NCI-H446 treated with DMSO at 0.1 percent for 48 hours (cell line): ENCODE data around the gene HINFP.

Source experiments
- DNase-seq: peaks from one replicate; lab custom pipeline; 2025; lab: John Stamatoyannopoulos, UW

The HINFP gene, protein sequence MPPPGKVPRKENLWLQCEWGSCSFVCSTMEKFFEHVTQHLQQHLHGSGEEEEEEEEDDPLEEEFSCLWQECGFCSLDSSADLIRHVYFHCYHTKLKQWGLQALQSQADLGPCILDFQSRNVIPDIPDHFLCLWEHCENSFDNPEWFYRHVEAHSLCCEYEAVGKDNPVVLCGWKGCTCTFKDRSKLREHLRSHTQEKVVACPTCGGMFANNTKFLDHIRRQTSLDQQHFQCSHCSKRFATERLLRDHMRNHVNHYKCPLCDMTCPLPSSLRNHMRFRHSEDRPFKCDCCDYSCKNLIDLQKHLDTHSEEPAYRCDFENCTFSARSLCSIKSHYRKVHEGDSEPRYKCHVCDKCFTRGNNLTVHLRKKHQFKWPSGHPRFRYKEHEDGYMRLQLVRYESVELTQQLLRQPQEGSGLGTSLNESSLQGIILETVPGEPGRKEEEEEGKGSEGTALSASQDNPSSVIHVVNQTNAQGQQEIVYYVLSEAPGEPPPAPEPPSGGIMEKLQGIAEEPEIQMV

DNA sequence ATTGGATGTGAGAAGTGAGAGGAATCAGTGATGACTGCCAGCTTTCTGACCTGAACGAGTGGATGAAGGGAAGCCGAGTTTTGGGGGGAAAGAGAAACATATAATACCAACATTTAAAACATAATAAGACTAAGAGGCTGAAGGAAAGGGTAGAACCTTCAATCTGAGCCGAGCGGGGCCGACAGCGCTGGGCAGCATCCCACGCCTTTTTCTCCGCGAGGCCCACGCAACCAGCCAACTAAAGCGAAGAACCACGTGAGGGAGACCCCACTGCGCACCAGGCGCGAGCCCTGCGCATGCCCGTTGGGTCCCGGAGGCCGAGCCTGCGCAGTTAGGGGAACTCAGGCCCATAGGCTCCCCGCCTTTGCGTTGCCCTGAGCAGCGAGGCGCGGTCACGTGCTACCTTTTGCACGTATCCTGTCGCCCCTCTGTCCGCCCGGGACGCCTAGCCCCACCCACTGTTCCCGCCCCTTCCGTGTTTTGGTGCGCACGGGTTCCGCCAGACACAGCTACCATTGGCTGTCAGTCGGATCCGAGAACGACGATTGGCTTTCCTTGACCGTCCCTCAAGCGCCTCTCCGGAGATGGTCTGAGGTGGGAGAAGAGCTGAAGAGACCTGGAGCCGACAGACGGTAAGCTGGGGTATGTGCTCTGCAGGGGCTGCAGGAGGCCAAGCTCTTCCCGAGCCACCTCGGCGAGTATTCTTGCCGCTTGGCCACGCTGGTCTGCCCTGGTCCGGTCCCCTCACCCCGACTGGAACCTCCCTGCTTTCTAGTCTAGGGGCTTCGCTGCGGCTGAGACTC lies at the start of gene HINFP:
Gene HINFP, plus strand, starts transcription at position 573 of the 803 bp plus-strand sequence. CDS start 5,365 bp downstream, outside the sequence.
- DNase-seq = peak; percentile 99

DNA sequence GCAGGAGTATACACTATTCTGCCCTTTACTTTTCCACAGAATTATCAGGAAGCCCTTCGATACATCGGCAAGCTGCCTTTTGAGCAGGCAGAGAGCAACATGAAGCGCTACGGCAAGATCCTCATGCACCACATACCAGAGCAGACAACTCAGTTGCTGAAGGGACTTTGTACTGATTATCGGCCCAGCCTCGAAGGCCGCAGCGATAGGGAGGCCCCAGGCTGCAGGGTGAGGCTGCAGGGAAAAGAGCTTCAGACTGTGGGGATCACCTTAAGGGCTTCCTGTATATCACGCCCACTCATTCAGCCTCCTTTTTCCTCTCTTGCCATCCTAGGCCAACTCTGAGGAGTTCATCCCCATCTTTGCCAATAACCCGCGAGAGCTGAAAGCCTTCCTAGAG lies 43.5 kb upstream of the HINFP start:
- no peak for DNase-seq

DNA sequence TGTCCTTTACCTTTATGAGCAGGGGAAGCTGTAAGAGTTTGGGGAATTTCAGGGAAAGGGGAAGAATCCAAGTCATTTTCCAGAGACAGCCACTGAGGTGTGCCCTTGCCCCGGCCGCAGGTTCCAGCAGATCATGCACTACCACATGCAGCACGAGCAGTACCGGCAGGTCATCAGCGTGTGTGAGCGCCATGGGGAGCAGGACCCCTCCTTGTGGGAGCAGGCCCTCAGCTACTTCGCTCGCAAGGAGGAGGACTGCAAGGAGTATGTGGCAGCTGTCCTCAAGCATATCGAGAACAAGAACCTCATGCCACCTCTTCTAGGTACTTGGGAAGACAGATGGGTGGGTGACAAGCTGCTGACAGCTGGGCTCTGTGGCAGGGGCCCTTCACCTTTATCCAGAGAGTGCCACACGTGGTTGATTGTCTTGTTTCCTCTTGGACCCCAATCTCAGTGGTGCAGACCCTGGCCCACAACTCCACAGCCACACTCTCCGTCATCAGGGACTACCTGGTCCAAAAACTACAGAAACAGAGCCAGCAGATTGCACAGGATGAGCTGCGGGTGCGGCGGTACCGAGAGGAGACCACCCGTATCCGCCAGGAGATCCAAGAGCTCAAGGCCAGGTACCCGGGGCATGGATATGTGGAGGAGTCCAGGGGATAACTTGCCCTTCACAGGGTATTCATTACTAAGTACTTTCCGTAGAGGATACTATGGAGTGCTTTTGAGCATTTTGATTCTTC lies 42.5 kb upstream of the HINFP start:
- no peak for DNase-seq

DNA sequence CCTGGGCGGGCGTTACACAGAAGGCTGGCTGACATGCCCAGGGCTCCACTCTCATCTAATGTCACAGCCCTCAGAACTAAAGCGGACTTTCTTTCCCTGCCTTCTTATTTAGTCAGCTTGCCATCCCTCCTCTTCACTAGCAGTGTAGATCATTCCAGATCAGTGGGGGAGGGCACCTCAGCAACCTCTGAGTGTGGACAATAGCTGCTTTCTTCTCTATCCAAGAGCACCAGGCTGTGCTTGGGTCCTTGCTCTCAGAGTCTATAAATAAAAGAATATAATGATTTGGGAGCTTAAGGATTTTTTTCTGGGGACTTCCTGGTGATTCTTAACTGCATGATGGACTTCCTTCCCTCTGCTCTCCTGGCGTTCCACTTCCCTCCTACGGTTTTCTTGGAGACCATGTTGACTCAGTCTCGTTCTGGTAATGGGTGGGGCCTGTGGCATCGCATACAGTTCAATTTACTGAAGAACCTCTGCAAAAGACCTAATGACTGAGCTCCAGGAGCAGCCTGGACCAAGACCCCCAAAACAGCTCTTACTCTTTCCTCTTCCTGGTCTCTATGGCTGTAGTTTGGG lies 39.6 kb upstream of the HINFP start:
- no peak for DNase-seq

DNA sequence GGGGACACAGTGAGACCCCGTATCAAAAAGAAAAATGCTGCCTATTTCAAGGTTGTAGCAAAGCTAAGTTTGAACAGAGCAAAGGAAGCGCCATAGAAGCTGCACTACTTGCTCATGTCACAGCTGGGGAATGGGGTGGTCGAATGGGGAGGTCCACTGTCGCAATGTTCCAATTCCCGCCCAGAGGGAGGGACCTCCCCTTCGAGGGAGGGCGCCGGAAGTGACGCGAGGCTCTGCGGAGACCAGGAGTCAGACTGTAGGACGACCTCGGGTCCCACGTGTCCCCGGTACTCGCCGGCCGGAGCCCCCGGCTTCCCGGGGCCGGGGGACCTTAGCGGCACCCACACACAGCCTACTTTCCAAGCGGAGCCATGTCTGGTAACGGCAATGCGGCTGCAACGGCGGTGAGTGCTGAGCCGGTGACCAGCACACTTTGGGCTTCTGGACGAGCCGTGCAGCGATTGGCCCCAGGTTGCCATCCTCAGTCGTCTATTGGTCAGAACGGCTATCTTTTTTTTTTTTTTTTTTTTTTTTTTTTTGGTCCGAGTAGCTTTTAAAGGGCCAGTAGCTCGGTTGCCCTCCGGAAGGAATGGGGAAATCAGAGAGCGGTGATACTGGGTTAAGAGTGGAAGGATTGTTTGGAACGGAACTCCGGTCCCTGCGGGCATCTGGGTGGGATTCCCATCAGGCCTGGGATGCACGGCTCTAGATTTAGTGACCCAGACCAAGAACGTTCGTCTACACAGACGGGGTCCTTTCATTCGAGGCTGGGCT lies 36.5 kb upstream of the HINFP start, which contains the start of gene HMBS:
Gene HMBS, plus strand, starts transcription at position 219 of the 774 bp plus-strand sequence. Its CDS starts 153 bp downstream, at position 372.
- peak; percentile 90 for DNase-seq

DNA sequence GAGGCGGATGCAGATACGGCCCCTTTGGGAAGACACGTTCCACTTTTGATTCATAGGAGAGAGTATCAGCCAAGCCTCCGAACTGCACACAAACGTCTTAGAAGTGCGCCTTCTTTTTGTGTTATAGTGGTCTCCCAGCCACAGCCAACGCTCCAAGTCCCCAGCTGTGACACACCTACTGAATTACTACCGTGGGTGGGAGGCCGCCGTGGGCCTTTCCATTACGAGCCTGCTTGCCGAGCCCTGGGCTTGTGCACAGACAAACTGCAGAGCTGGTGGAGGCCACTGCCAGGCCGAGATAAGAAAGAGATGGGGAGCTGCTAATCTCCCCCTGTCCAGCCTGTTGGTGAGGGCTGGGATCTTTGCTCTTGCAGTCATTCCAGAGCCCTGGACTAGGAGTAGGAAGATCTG lies 35.9 kb upstream of the HINFP start:
- DNase-seq = no peak

DNA sequence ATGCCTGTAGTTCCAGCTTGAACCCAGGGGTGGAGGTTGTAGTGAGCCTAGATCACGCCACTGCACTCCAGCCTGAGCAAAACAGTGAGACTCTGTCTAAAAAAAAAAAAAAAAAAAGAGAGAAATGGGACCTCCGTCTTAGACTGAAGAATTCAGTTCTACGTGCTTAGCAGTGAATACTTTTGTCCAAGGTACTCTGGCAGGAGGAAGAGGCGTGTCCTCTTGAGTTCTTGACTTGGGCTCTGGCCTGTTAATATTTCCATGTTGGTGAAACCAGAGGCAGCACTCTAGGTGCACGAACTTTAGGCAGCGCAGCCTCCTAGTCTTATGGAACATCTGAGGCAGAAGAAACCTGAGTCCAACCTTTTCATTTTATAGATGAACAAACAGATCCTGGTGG lies 34.3 kb upstream of the HINFP start:
- no peak for DNase-seq

DNA sequence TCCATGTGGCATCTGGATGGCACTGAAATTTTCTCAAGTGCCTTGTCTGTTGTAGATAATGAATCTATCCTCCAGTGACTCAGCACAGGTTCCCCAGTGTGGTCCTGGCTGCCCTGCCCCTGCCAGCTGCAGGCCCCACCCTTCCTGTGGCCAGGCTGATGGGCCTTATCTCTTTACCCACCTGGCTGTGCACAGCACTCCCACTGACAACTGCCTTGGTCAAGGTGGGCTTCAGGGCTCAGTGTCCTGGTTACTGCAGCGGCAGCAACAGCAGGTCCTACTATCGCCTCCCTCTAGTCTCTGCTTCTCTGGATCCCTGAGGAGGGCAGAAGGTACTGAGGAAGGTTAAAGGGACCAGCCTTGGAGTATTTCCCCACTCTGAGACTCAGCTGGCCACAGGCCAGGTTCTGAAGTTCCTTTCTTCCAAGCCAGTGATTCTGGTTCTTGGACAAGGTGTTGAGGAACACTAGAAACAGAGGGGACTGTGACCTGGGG lies 33.6 kb upstream of the HINFP start:
- no peak for DNase-seq

DNA sequence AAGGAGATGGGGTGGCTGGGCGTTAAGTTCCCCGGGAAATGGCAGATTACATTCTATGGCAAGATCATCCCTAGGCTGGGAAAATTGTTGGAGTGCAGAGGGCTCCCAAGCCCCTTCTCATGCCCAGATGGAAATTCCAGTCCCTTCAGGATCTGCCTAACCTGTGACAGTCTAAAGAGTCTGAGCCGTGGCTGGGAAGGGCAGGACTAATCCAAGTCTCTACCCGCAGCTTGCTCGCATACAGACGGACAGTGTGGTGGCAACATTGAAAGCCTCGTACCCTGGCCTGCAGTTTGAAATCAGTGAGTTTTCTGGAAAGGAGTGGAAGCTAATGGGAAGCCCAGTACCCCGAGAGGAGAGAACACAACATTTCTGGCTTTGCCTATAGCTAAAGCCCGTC lies 33.0 kb upstream of the HINFP start:
- DNase-seq = no peak

DNA sequence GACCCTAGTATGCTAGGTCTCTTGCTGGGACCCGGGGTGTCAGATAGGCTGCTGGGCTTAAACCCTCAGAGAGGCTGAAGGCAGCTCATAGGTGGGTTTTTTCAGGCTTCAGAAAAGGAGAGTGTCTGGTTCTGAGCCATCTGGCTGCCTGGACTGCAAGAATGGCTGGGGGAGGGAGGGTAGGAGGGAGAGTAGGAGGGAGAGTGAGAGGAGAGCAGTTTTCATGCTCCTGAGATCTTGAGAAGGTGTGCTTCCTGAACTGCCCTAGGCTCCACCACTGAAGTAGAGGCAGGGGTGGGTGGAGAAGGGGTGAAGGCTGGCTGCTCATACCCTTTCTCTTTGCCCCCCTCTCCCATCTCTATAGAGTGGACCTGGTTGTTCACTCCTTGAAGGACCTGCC lies 32.1 kb upstream of the HINFP start:
- no peak for DNase-seq

DNA sequence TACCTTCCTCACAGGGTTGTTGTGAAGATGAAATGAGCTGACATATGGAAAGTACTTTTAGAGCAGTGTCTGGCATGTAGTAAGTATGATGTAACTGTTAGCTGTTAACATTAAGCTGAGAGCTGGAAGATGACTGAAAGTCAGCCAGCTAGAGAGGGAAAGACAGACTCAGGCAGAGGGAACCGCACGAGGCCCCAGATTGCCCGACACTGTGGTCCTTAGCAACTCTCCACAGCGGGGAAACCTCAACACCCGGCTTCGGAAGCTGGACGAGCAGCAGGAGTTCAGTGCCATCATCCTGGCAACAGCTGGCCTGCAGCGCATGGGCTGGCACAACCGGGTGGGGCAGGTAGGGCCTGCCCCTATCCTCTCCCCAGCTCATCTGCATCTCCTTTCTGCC lies 30.2 kb upstream of the HINFP start:
- no peak for DNase-seq

DNA sequence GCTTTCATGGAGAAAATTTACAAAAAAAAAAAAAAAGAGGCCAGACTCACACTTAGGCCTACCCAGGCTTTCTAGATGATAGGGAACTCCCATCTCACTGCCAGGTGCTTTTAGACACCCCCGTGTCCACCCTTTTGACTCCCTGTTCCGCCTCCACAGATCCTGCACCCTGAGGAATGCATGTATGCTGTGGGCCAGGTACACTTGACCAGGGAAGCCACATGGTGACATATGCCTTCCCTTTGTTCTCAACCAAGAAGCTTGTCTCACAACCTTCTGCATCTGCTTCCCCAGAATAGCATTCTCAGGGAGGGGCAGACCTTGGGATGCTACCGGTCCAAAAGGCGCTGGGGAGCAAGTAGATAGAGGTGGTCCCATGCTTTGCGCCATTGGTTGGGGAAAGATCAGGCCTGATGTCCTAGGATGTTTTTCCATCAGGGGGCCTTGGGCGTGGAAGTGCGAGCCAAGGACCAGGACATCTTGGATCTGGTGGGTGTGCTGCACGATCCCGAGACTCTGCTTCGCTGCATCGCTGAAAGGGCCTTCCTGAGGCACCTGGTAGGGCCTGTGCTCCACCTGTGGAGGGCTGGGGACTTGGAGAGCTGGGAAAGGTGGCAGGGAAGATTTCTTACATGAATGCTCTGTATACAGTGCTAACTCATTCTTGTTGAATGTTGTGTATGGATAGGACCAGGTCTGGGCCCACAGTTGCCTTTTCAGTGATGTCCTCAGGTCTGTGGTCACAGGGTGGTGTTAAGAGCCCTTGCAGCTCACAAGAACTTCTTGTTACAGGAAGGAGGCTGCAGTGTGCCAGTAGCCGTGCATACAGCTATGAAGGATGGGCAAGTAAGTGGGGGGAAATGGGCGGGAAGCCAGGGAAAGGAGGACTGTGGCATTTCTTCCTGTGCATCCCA lies 29.2 kb upstream of the HINFP start:
- no peak for DNase-seq

DNA sequence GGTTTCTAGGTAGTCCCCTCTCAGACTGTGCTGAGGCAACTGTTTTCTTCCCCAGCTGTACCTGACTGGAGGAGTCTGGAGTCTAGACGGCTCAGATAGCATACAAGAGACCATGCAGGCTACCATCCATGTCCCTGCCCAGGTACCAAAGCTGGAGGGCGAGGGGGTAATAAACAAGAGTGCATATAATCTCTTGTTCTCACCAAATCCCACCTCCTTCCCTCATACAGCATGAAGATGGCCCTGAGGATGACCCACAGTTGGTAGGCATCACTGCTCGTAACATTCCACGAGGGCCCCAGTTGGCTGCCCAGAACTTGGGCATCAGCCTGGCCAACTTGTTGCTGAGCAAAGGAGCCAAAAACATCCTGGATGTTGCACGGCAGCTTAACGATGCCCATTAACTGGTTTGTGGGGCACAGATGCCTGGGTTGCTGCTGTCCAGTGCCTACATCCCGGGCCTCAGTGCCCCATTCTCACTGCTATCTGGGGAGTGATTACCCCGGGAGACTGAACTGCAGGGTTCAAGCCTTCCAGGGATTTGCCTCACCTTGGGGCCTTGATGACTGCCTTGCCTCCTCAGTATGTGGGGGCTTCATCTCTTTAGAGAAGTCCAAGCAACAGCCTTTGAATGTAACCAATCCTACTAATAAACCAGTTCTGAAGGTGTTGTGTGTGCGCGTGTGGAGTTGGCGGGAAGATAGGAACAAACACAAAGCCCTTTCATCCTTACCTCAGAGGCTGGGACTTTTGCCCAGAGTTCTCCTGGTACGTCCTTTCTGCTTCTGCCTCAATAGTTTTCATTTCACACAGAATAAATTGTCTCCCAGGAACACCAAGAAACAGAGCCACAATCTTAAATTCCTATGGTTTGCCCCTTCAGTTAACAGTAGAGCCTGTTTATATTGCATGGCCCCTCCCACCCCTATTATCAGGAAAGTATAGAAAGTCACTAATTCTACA lies 28.2 kb upstream of the HINFP start:
- no peak for DNase-seq

DNA sequence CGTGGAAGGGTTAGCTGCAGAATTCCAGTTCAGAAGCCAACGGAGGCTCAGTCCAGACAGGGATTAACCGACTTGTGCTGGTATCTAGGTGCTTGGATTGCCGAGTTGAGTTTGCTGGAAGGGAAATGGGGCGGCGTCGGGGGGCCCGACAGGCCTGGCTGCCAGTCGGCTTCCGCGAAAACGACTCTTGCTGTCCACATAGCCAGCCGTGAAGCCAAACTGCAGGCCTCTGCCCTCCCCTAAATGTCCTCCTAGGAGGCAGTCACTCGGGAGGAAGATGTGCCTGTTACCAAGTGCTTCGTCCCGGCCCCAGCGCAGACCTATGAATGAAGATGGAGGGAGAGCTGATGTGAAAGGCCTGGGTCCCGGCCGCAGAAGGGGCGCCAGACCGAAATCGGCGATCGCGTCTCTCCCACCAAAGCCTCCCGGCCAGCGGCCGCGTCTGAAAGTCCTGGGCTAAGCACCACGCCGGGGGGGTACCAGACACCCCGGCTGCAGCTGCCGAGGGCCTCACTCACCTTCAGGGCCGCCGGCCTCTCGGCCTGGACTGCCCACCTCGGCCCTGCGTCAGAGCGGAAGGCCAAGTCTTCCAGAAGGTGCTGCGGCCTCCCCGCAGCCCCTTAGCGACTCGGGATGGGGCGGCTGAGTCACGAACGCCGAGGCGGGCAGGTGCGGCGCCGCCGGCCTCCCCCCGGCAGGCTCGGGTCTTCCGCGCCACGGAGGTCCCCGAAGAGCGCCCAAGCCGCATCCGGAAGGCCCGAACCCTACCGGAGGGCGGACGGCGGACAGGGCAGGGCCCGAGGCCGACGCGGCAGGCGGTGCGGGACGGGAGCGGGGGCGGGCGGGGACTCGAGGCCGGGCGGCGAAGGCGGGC lies 27.2 kb upstream of the HINFP start:
- DNase-seq = no peak

DNA sequence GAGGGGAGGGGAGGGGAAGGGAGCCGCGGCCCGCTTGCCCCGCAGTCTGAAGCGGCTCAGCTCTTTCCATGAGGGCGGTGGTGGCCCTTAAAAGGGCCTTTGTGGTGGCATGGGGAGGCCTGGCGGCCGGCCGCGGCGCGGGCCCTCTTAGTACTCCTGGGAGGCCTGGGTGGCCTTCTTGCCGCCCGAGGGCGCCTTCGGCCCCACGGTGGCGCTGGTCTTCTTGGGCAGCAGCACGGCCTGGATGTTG lies 26.6 kb upstream of the HINFP start:
- DNase-seq = peak; percentile 63

DNA sequence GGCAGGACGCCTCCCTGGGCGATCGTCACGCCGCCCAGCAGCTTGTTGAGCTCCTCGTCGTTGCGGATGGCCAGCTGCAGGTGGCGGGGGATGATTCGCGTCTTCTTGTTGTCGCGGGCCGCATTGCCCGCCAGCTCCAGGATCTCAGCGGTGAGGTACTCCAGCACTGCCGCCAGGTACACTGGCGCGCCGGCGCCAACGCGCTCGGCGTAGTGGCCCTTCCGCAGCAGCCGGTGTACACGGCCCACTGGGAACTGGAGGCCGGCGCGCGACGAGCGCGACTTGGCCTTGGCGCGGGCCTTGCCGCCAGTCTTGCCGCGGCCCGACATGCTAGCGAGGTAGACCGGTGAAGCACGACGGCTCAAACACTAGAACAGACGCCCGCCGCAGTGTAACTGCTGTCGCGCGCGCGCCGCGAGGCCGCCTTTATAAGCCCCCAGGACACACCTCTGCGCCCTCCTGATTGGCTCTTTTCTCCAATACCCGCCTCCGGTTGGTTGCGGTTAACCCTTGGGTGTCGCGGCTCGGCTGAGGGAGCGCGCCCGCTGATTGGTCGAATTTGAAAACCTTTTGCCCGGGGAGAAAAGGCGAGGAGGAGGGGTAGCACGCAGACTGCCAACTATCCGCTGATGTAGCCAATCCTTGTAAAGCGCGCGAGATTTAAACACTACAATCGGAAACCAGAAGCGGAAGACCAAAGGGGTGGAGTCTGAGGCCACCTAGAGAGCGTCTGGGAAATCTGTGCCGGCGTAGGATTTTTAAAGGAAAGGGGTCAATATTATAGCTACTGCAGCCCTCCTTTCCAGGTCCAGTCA lies 26.1 kb upstream of the HINFP start:
- peak; percentile 99 for DNase-seq

DNA sequence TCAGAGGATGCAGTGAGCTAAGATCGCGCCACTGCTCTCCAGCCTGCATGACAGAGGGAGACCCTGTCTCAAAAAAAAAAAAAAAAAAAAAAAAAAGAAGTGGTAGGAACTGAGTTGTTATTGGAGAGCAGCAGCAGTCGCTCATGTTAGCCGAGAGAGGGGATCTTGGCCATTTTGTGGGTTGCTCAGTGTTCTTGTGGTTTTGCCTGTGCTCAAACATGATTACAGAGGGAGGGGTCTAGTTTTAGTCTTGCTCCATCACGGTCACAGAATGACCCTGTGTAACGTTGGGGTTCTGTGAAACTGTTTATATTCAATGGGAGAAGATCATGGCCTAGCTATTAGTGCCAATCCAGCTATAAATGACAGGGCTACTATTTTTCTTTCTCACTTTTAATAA lies 21.7 kb upstream of the HINFP start:
- DNase-seq = no peak
